Embryonic facial prominence (tissue), 1 donor: Measurements from ENCODE around the gene ZNF804A.

Experiments used
- DNase-seq: peaks from one replicate; pipeline ENCODE4 v3.0.0-alpha.2; 2016; ENCODE audit errors: extremely low spot score

The ZNF804A gene

DNA sequence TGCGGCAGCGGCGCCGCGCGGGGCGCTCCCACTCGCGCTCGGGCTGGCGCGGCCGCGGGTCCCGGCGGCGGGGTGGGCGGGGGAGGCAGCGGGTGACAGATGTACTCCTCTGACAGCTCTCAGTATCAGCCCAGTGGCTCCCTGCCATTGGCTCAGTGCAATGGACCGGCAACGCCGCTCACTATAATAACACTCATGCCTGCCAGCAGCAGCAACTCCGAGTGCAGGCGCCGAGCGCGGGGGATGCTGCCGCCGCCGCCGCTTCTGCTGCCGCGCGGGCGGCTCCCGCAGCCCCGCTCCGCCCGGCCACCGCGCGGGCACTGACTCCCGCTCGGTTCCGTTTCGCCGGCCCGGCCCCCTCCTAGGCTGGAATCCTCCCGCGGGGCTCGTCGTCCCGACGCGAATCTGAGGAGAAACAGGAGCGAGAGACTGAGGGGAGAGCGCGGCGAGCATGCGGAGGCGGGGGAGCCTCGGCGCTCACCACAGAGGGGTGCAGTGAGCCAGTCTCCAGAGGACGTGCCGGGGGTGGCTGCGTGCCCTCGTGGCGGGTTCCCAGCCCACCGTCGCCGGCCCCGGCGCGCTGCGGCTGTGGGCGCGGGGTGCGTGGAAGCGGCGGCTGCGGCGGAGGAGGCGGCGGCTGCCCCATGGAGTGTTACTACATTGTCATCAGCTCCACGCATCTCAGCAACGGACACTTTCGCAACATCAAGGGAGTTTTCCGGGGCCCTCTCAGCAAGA, at the start of gene ZNF804A:
Gene ZNF804A (plus strand): TSS at position 214 of the 738 bp plus-strand sequence. CDS start 431 bp downstream, at position 645.
- DNase-seq = no peak

DNA sequence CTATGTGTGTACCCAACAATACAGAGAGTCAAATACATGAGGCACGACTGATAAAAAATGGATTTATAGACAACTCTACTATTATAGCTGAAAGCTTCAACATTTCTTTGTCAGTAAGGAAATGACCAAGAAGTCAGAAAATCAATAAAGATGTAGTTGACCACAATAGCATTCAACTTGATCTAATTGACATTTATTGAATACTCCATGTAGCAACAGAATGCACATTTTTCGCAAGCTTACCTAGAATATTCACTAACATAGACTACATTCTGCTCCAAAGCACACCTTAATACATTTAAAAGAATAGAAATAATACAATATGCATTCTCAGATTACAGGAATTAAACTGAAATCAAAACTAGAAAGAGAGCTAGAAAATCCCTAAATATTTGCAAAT, 49.2 kb upstream of the ZNF804A start:
- DNase-seq = no peak

DNA sequence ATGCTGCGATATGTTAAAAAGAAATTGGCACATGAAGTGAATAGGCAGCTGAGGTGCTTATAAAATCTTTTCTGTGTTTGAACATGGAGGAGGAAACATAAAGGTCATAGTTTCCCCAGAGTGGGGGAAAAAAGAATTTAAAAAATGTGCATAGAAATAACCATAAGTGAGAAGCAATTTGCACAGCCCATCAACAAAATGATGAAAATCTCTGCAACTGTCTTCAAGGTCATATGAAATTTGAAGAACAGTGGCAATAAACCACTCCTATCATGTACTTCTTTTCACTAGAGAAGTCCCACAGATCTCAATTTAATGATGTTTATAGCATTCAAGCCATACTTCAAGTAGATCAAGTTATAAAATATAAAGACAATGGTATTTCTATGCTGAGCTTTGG, 46.7 kb upstream of the ZNF804A start:
- DNase-seq = no peak

DNA sequence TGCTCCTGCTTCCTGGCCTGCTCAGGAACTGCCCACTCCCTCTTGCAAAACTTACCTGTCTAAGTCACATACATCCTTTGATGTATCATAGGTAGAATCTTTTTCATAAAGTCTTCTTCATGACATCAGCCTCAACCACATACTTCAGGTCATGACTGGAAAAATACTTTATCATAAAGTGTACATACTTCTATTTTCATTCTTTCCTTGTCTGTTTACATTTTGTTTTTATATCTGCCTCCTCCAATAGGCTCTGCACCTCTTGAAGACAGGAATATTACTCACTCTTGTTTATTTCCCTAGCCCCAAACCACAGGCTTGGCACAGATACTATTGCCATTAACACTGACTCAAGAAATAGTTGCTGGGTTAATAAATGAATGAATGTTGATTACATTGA, 43.6 kb upstream of the ZNF804A start:
- DNase-seq = no peak

DNA sequence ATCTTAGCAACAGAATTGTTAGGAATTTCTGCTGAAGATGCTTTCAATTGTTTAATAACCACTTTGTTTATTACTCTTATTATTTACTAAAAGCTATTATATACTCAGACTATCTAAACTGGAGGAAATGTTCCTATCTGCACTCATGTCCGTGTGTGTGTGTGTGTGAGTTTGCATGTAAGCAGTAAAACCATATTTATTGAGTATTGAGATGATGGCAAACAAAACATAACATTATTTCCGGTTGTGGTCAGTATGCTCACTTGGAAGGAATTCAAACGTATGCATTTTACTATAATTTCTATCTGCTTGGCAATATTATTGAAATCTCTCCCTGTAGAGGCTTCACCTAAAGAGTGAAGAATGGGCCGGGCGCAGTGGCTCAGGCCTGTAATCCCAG, 43.0 kb upstream of the ZNF804A start:
- no peak for DNase-seq

DNA sequence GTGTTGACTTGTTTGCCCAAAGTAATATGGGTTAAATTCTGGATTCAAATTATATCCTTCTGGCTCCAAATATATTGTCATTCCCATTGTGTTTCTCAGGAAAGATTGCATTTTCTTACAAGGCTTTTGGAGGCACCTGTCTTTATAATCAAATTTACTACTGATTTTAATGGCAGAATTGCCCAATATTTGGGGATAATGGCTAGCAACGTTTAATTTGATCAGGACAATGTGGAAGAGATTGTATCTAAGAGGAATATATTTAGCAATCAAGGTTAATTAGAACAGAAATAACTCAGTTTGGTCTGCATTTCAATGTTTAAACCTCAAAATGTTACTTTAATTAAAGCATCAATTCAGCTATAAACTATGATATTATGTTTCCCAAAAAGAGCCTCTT, 41.7 kb upstream of the ZNF804A start:
- no peak for DNase-seq

DNA sequence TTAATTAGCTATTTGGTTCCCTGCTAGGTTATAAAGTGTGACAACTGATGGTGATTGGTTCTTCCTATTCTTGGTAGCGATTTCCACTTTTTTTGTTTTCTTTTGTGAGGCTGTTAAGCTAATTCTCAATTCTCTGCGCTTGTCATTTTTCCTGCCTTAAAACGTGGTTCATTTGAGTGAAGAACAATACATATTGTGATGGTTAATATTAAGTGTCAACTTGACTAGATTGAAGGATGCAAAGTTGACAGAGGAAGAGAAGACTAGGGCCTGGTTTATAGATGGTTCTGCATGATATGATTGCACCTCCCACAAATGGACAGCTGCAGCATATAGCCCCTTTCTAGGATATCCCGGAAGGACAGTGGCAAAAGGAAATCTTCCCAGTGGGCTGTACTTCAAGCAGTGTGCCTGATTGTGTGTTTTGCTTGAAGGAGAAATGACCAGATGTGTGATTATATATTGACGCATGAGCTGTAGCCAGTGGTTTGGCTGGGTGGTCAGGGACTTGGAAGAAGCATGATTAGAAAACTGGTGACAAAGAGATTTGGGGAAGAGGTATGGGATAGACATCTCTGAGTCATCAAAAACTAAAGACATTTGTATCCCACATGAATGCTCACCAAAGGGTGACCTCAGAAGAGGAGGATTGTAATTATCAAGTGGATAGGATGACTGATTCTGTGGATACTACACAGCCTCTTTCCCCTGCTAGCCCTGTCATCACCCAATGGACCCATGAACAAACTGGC, 39.4 kb upstream of the ZNF804A start:
- DNase-seq = no peak

DNA sequence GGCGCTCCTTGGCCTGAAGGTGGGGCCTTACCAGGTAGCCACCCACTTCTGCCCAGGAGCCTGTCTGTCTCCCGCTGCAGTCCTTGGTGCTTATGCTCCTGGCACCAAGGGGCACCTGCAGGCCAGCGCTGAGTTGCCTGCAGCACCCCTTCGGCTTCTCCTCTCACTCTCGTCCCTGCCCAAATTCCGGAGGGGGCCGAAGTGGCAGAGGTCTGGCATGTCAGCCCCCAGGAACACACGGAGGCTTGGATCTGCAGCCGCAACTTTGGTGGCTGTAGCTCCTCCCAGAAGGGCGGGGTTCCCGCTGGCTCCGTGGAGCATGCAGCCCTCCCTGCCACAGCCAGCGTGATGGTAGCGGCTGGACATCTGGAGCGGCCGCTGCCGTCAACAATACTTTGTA, 37.7 kb upstream of the ZNF804A start:
- no peak for DNase-seq

DNA sequence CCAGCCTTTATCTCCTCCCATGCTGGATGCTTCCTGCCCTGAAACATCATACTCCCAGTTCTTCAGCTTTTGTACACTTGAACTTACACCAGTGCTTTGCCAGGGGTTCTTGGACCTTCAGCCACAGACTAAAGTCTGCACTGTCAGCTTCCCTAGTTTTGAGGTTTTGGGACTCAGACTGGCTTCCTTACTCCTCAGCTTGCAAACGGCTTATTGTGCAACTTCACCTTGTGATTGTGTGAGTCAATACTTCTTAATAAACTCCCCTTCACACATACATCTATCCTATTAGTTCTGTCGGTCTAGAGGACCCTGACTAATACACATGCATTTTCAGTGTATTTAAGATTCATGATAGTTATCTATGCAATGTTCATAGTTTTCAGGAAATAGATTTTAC, 35.8 kb upstream of the ZNF804A start:
- no peak for DNase-seq

DNA sequence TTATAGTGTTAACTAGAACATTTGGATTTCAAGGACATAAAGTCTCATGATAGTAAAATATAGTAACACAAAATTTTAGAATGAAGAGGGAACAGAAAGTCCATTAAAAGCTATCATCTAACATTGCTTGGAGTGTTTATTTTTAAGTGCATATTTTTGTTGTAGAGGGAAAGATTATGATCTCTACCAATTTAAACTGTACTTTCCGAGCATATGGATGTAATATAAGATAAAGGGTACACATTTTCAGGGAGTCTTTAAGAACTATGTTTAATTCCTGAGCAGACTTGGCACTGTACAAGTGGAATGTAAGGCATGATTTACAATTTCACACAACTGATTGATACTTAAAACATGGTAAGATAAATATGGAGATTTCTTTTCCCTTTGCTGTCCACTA, 34.2 kb upstream of the ZNF804A start:
- DNase-seq = no peak

DNA sequence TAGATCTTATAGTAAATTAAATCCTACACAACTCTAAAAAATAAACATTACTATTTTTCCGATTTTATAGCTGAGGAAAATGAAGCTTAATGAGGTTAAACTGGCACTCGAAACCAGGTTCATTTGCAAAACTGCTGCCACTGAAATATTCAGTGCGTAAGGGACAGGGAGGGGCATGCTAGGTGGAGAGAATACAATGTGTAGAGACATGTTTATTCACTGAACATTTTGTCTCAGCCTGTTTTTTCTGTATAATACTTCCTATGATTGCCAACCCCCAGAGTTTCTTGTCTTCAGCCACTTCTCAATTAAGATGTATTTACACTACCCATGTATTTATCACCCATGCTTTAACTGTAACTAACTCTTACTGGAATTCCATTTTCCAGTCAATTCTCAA, 31.6 kb upstream of the ZNF804A start:
- no peak for DNase-seq

DNA sequence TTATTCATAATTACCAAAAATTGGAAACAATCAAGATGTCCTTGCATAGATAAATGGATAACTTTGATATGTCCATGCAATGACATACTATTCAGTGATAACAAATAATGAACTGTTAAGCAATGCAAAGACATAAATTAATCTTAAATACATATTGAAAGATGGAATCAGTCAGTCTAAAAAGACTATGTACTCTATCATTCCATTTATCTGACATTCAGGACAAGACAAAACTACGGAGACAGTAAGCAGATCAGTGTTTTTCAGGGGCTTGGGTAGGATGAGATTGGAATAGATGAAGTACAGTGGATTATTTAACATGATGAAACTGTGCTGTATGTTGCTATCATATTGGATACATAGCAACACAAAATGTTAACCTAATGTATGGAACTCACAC, 21.3 kb upstream of the ZNF804A start:
- no peak for DNase-seq

DNA sequence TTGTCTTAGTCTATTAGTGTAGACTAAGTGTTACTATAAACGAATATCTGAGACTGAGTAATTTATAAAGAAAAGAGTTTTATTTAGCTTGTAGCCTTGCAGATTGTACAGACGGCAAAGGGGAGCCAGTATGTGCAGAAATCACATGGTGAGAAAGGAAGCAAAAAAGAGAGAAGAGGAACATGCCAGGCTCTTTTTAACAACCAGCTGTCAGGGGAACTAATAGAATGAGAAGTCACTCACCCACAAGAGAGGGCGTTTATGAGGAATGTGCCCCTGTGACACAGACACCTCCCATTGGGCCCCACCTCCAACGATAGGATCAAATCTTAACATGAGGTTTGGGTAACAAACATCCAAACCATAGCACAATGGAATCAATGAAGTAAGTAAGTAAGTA, 20.6 kb upstream of the ZNF804A start:
- no peak for DNase-seq

DNA sequence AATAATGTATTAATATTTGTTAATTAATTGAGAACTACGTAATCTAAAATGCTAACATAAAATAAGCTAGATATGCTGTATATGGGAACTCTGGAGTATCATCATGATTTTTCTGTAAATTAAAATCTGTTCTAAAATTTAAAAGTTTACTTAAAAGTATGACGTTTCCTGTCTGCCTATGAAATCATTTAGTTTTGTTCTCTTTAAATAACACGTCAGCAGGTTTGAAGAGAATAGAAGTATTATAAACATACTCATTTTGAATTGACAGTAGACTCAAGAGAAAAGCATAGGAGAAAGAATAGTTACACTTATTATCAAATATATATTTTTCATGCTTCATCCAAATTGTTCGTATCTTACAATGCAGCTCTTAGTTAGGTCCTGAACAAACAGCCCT, 19.1 kb upstream of the ZNF804A start:
- DNase-seq = no peak

DNA sequence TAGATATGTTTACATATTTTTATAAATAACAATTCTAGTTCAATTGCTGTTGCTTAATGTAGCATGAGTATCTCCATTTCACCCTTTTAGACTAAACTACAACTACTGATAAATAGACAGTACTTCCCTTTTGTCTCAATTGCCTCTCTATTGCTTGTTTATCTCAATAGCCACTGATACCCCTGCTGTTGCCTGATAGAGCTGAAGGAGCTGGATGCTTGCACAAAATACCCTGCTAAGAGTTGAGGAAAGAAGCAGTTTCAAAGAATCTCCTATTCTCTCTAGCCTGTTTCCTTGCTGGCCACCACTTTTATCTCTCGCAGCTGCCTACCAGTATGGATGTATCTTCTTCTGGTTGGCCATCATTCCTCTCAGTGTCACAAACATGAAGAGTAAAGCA, 16.9 kb upstream of the ZNF804A start:
- DNase-seq = no peak

DNA sequence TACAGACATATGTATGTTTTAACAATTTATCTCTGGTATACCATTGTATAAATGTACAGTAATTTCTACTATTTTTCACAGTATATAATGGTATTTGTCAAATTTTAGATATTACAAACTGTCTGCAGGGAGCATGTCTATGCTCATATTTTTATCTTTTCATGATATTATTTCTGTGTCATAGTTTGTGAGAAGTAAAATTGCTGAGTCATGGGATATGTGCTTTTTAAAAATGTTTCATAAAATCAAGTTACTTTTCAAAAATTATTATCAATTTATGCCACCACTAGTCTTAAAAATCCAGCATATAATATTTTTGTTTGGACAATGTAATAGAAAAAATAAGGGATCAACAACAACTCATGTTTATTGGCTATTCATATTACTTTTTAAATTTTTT, 9.1 kb upstream of the ZNF804A start:
- DNase-seq = no peak

DNA sequence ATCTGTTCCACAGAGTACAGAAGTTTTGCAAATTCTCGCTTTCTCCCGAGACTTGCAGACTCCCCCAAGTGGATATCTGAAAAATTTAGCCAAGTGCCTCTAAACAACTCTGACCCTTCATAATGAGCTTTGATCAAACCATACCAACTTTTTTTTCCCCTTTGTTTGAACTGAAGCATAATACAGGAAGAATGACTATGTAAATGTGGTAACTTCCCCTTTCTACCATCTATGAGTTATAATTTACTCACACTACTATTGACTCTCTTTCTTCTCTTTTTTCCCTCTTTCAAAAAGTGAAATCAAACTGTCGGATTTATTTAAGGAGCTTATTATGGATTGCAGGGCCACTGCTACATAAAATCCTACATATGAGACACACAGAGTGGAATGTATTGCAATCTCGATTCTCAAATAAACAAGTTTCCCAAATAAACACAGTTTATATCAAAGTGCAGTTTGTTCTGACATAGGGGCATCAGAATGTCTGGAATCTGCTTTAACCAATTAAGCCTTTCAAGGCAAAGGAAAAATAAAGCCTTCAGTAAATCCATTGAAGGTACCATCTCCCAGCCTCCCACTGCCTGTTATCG, 1.4 kb upstream of the ZNF804A start:
- DNase-seq = no peak

DNA sequence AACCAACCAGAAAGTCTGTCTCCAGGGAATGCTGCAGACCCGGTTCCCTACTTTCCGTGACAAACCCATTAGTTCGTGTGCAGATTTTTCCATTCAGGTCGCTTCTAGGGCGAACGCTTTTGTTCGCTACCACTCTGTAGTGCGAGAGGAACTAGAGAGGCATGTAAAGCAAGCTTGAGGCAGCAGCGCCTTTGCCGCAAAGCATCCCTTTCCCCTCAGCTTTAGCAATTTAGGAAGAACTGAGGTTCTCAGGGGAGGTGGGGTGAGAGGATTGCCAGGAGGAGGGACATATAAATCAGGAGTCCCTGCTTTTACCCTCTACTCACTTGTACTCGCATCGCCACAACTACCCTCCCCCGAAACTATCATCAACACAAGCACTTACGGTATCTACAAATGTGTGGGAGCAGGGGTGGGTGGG, 748 bp upstream of the ZNF804A start:
- DNase-seq = peak; percentile 13

DNA sequence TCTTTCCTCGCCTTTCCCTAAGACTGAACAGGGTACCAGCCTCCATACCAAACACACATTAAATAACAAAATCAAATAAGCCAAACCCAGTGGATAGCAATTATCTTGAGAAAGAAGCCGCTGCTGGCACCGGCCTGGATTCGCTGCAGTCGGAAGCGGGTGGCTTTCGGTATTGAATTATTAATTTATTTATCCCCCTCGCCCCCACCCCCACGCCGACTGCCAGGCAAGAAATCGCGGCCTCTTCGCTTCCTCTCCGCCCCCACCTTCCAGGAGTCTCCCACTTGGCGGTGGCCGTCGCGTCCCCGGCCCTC, 370 bp upstream of the ZNF804A start:
- peak; percentile 9 for DNase-seq

DNA sequence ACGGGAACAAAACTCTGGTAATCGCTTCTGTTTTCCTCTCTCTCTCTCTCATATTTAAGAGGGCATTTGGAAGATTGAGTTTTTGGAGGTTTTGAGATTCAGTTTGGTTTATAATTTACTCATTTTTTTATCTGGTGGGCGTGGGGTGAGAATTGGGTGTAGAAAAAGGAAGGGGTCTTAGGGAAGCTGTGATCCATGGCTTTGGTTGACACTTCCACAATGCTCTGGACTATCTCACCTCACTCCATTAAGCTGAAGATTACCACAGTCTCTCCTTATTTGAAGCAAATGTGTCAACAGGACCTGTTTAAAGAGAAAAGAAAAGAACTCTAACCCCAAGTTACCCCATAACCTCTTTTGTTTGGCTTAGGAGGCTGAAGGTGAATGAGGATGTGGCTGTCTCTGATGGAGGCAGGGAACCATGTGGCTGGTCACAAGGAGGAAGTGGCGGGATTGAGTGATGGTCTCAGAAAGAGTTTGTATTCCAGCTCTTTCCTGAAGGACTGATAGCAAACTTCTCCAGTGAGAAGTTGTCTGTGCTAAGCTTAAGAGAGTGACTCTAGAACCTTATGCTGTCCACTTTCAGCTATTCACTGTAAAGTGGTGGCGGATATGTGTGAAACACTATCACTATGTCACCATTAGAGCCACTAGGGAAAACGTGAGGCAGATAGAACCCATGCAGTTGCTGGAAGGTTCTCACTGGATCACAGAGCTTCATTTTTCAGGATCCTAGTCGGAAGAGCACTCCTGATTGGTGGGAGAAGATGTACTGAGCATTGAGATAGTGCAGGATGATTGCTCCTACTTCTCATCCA, 934 bp downstream of the ZNF804A start:
- DNase-seq = no peak

DNA sequence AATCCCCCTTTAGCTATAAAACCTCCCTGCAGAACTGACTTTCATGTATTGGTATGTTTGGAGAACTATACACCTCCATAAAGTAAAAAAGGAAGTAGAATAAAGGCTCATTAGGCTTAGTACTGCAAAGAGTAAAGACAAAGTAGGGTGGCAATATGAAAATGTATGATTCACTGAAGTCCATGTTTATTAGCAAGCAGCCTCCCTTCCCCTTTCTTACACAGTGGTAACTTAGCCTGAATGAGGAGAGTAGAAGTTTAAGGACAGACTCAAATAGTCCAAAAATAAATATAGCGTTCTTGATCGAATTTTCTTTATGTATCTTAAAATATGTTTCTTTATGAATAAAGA, 1.5 kb downstream of the ZNF804A start:
- no peak for DNase-seq

DNA sequence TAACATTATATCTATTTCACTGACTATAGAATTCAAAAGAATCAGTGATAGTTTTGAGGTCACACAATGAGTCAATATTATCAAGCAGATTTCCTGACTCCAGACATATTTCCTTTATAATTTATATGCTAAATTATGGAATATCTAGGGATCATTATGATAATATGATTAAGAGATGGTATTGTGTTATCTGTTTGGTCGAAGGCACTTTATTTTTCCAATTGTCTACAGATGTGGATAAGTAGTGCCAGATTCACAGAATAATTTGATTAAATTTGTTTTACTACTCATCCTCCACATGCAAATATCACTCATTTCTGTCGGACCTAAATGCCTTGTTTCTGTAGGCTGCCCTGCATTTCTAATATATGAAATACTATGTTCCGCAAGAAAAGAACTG, 4.4 kb downstream of the ZNF804A start:
- DNase-seq = no peak

DNA sequence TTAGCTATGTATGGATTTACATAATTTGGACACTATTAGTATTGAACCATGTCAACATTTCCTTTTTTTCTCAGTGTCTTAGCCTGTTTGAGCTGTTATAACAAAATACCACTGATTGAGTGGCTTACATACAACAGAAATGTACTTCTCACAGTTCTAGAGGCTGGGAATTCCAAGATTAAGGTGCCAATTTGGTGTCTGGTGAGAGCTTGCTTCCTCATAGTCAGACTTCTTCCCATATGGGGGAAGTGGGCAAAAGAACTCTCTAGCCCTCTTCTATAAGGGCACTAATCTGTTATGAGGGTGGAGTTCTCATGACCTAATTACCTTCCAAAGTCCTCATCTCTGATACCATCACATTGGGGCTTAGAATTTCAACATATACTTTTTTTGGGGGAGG, 12.6 kb downstream of the ZNF804A start:
- DNase-seq = no peak
